HepG2 (cell line): ENCODE results near the gene ANKRD65. TPM values are rescaled to one million over a fixed set of nuclear protein-coding genes. Genes with fewer than 3 reads are reported as not detected.

Source experiments
- CENPT ChIP-seq: sonication (generic); formaldehyde crosslinking; IDR thresholded peaks from 2 replicates; pipeline ENCODE4 v1.8.0; 2022; ENCODE audit warnings: low read depth, mild to moderate bottlenecking, moderate library complexity, missing genetic modification reagents
- DRAP1 ChIP-seq: IDR thresholded peaks from 2 replicates; pipeline ENCODE4 v1.6.1; 2016; ENCODE audit warnings: missing genetic modification reagents, missing compliant biosample characterization
- FOXJ3 ChIP-seq: sonication (generic); formaldehyde crosslinking; IDR thresholded peaks from 2 replicates; pipeline ENCODE4 v1.4.0; 2020; ENCODE audit warnings: missing genetic modification reagents, mild to moderate bottlenecking, borderline replicate concordance
- GATAD1 ChIP-seq: IDR thresholded peaks from 2 replicates; pipeline ENCODE4 v1.6.1; 2016; ENCODE audit warnings: missing genetic modification reagents, missing compliant biosample characterization
- HOXA3 ChIP-seq: sonication (generic); formaldehyde crosslinking; IDR thresholded peaks from 2 replicates; pipeline ENCODE4 v1.5.0; 2020; ENCODE audit warnings: missing genetic modification reagents
- KLF15 ChIP-seq: sonication (generic); formaldehyde crosslinking; IDR thresholded peaks from 2 replicates; pipeline ENCODE4 v1.8.1; 2023; ENCODE audit warnings: borderline replicate concordance, mild to moderate bottlenecking, inconsistent platforms, missing genetic modification reagents, mixed read lengths
- NCOR1 ChIP-seq: fragments of 200-600 bp; sonication (generic); IDR thresholded peaks from 2 replicates; pipeline ENCODE4 v1.7.0; 2017; ENCODE audit warnings: antibody characterized with exemption, low read length, borderline replicate concordance
- NFKB2 ChIP-seq: sonication (generic); formaldehyde crosslinking; IDR thresholded peaks from 2 replicates; pipeline ENCODE4 v1.4.0; 2020; ENCODE audit warnings: missing genetic modification reagents, borderline replicate concordance
- PAXIP1 ChIP-seq: sonication (generic); formaldehyde crosslinking; conservative IDR thresholded peaks from 2 replicates; pipeline ENCODE4 v1.4.0; 2020; ENCODE audit warnings: mild to moderate bottlenecking, missing genetic modification reagents, moderate library complexity
- PRDM15 ChIP-seq: sonication (generic); formaldehyde crosslinking; IDR thresholded peaks from 2 replicates; pipeline ENCODE4 v1.4.0; 2020; ENCODE audit warnings: missing genetic modification reagents
- REST ChIP-seq, 2 experiments: IDR thresholded peaks; 2 replicates each; pipeline ENCODE4 v1.6.1; 2011 to 2012; ENCODE audit warnings: low read length in 2 of 2, borderline replicate concordance in 1 of 2, low read depth in 1 of 2, mild to moderate bottlenecking in 1 of 2, moderate library complexity in 1 of 2
- RFX5 ChIP-seq: IDR thresholded peaks from 2 replicates; pipeline ENCODE4 v1.6.1; 2011; ENCODE audit warnings: low read depth, low read length, improper control_type of control experiment
- SCMH1 ChIP-seq: sonication (generic); formaldehyde crosslinking; IDR thresholded peaks from 2 replicates; pipeline ENCODE4 v1.9.0; 2021; ENCODE audit warnings: missing genetic modification reagents, mild to moderate bottlenecking, borderline replicate concordance
- ZNF615 ChIP-seq: sonication (generic); formaldehyde crosslinking; IDR thresholded peaks from 2 replicates; pipeline ENCODE4 v1.5.0; 2020; ENCODE audit warnings: mild to moderate bottlenecking, missing genetic modification reagents, borderline replicate concordance
- ZNF775 ChIP-seq: sonication (generic); formaldehyde crosslinking; IDR thresholded peaks from 2 replicates; pipeline ENCODE4 v1.4.0; 2020; ENCODE audit warnings: missing genetic modification reagents, mild to moderate bottlenecking, moderate library complexity, borderline replicate concordance
- ZNF777 ChIP-seq: sonication (generic); formaldehyde crosslinking; IDR thresholded peaks from 2 replicates; pipeline ENCODE4 v1.4.0; 2020; ENCODE audit warnings: missing genetic modification reagents
- ZNF780A ChIP-seq: sonication (generic); formaldehyde crosslinking; IDR thresholded peaks from 2 replicates; pipeline ENCODE4 v1.8.0; 2022; ENCODE audit warnings: mild to moderate bottlenecking, missing genetic modification reagents, moderate library complexity
- polyA plus RNA-seq, 8 experiments: library from polyadenylated mRNA; depleted of rRNA in 3 of 8; stranded (reverse) in 7 of 8; unstranded in 1 of 8; fragments of >200 nt; fragmentation: Illumina TruSeq in 4 of 8; extraction: Trizol in 4 of 8; gene quantifications; 2 replicates each; pipeline versions ENCODE4 v1.2.1 to v1.2.3, GENCODE V29; 2011 to 2016; ENCODE audit warnings: low read depth in 4 of 8, missing spikeins in 1 of 8, mixed read lengths in 1 of 8; ENCODE audit not compliant: insufficient read depth in 1 of 8
- total RNA-seq, 5 experiments: library from RNA; depleted of rRNA; stranded (reverse); fragments of >200 nt; fragmentation: Illumina TruSeq; extraction: Trizol; gene quantifications; 2 replicates each; pipeline ENCODE4 v1.2.3, GENCODE V29; 2016; ENCODE audit warnings: low read depth in 1 of 5

Gene ANKRD65
- total and polyA plus RNA-seq, 2 of the 13 experiments (the other 11 are each of a cell fraction or from before 2014, with no cell fraction given): 12.1 to 30.1 TPM

- no peak for TF ChIP-seq PRDM15 (CRISPR knock-in tag)
- no peak for TF ChIP-seq ZNF615 (CRISPR knock-in tag)
- TF ChIP-seq REST (IDR thresholded peaks at IDR 0.05; ENCODE audit: borderline replicate concordance in 1 of 2, low read depth in 1 of 2, low read length in 2 of 2): no peak
- TF ChIP-seq CENPT (CRISPR knock-in tag): no peak
- TF ChIP-seq RFX5: no peak
- TF ChIP-seq ZNF777 (CRISPR knock-in tag): no peak; the same call in 1 of the 2 replicates
- TF ChIP-seq ZNF780A (CRISPR knock-in tag): no peak
- TF ChIP-seq GATAD1 (CRISPR knock-in tag): peak; percentile 28
- no peak for TF ChIP-seq FOXJ3 (CRISPR knock-in tag)
- TF ChIP-seq KLF15 (CRISPR knock-in tag): no peak
- TF ChIP-seq NFKB2 (CRISPR knock-in tag): no peak
- peak; percentile 46 for TF ChIP-seq PAXIP1
- TF ChIP-seq HOXA3 (CRISPR knock-in tag): peak; percentile 82
- TF ChIP-seq NCOR1: no peak
- no peak for TF ChIP-seq DRAP1 (CRISPR knock-in tag)
- no peak for TF ChIP-seq SCMH1 (CRISPR knock-in tag)
- no peak for TF ChIP-seq ZNF775 (CRISPR knock-in tag)
Measured at GRCh38 chr1:1441002-1441888, 20.2 kb upstream of the ANKRD65 start (continued).
